Peyer's patch (tissue), 4 donors: ENCODE results near the gene RNF126.

ENCODE experiments used
- POLR2A ChIP-seq, 2 donors: fragments of 450-650 bp; IDR thresholded peaks; one replicate each; pipeline ENCODE4 v1.5.1; 2017; ENCODE audit warnings: antibody characterized with exemption in 2 of 2, mild to moderate bottlenecking in 2 of 2, moderate library complexity in 2 of 2
- TF ChIP-seq, protein P1 (sequence below), 6 experiments: fragments of 450-650 bp in 4 of 6; fragments of 200-600 bp in 2 of 6; sonication (generic) in 1 of 6; IDR thresholded peaks; one replicate each; pipeline ENCODE4 v1.5.1; 2017 to 2019; ENCODE audit warnings: antibody characterized with exemption in 6 of 6, mild to moderate bottlenecking in 3 of 6, moderate library complexity in 1 of 6

DNA sequence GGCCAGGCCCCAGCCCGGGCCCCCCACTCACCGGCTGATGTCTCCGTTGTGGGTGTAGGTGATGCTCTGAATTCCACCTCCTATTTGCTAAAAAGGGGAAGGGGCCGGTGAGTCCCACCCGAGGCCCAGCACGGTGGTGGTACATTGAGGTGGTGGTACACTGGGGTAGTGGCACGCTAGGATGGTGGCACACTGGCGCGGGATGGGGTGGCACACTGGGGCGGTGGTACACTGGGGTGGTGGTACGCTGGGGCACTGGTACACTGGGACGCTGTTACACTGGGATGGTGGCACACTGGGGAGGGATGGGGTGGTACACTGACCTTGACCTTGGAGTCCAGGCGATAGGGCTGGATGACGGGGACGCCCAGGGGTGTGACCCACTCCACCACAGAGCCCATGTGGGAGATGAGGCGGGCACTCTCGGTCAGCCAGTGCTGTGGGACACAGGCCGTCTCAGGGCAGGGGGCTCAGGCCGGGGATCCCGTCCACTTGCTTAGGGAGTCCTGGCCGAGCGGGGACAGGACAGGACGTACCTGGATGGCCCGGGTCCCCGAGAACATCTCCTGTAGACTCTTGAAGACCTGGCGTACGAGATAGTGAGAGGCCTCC lies 44.2 kb downstream of the RNF126 start:
- TF ChIP-seq, protein P1, sequence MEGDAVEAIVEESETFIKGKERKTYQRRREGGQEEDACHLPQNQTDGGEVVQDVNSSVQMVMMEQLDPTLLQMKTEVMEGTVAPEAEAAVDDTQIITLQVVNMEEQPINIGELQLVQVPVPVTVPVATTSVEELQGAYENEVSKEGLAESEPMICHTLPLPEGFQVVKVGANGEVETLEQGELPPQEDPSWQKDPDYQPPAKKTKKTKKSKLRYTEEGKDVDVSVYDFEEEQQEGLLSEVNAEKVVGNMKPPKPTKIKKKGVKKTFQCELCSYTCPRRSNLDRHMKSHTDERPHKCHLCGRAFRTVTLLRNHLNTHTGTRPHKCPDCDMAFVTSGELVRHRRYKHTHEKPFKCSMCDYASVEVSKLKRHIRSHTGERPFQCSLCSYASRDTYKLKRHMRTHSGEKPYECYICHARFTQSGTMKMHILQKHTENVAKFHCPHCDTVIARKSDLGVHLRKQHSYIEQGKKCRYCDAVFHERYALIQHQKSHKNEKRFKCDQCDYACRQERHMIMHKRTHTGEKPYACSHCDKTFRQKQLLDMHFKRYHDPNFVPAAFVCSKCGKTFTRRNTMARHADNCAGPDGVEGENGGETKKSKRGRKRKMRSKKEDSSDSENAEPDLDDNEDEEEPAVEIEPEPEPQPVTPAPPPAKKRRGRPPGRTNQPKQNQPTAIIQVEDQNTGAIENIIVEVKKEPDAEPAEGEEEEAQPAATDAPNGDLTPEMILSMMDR (IDR thresholded peaks at IDR 0.05): no peak
- TF ChIP-seq POLR2A (IDR thresholded peaks at IDR 0.05): no peak
